ENCODE results near the gene MAGI2. TPM values are rescaled to one million over a fixed set of nuclear protein-coding genes. Genes with fewer than 3 reads are reported as not detected.

MAGI2 gene
- total RNA-seq, 2 donors from 2014 or later = 10.3 to 19.2 TPM

GRCh38 chr7:78769481-78770101 lies 683.9 kb downstream of the MAGI2 start:
- Mint-ChIP-seq H3K4me1 (peaks cover 26% of the 10 kb centered on the region), H3K4me3 (no peak overlapping the region), H3K9me3 (no peaks in the 10 kb centered on the region), H3K27me3 (ENCODE audit: insufficient read depth) (no peaks in the 10 kb centered on the region), H3K27ac (no peak overlapping the region), H3K36me3 (ENCODE audit: low read depth) (no peaks in the 10 kb centered on the region)
- Histone ChIP-seq H3K27me3 (ENCODE audit: control insufficient read depth, insufficient read depth, low read length, poor library complexity, severe bottlenecking) (no peaks in the 10 kb centered on the region), H3K9ac (ENCODE audit: extremely low read depth, low read length, poor library complexity, severe bottlenecking) (peak overlapping the region; percentile 50), H3K9me3 (ENCODE audit: control insufficient read depth, low read length) (no peaks in the 10 kb centered on the region), H3K4me3 (ENCODE audit: low read length) (peak overlapping the region; percentile 86), H3K36me3 (ENCODE audit: control insufficient read depth, insufficient read depth, low read length) (no peaks in the 10 kb centered on the region), H3K27ac (ENCODE audit: low read depth, low read length) (no peak overlapping the region), H3K4me1 (ENCODE audit: control insufficient read depth, insufficient read depth, low read length) (peaks cover 2% of the 10 kb centered on the region)
- 3 to 4% methylated on average over 8 to 12 of the region's 12 CpGs for WGBS, 2 experiments (ENCODE audit: insufficient coverage in 1 of 2, insufficient read length in 1 of 2)
- no peak for TF ChIP-seq CTCF (conservative IDR thresholded peaks at IDR 0.05)
- peak; percentile 52 for DNase-seq

GRCh38 chr7:78768859-78769258 lies 684.6 kb downstream of the MAGI2 start:
- no peaks in the 10 kb centered on the region for H3K27me3 Mint-ChIP-seq (ENCODE audit: insufficient read depth)
- peak overlapping the region; percentile 50 for H3K9ac ChIP-seq (ENCODE audit: extremely low read depth, low read length, poor library complexity, severe bottlenecking)
- no peak for TF ChIP-seq CTCF (conservative IDR thresholded peaks at IDR 0.05)
- no peaks in the 10 kb centered on the region for H3K36me3 ChIP-seq (ENCODE audit: control insufficient read depth, insufficient read depth, low read length)
- peak; percentile 54 for DNase-seq
- no peak overlapping the region for H3K27ac Mint-ChIP-seq
- H3K27me3 ChIP-seq (ENCODE audit: control insufficient read depth, insufficient read depth, low read length, poor library complexity, severe bottlenecking) = no peaks in the 10 kb centered on the region
- H3K9me3 ChIP-seq (ENCODE audit: control insufficient read depth, low read length) = no peaks in the 10 kb centered on the region
- H3K4me1 ChIP-seq (ENCODE audit: control insufficient read depth, insufficient read depth, low read length) = peaks cover 2% of the 10 kb centered on the region
- H3K4me3 Mint-ChIP-seq = no peak overlapping the region
- H3K9me3 Mint-ChIP-seq = no peaks in the 10 kb centered on the region
- H3K4me3 ChIP-seq (ENCODE audit: low read length) = peak overlapping the region; percentile 86
- peaks cover 26% of the 10 kb centered on the region for H3K4me1 Mint-ChIP-seq
- H3K27ac ChIP-seq (ENCODE audit: low read depth, low read length) = no peak overlapping the region
- WGBS, 2 experiments (ENCODE audit: insufficient coverage in 1 of 2, insufficient read length in 1 of 2) = 37 to 69% methylated on average over 3 to 6 of the region's 6 CpGs
- no peaks in the 10 kb centered on the region for H3K36me3 Mint-ChIP-seq (ENCODE audit: low read depth)

- no peaks in the 10 kb centered on the region for H3K36me3 ChIP-seq (ENCODE audit: control insufficient read depth, insufficient read depth, low read length)
- H3K27me3 Mint-ChIP-seq (ENCODE audit: insufficient read depth) = no peaks in the 10 kb centered on the region
- H3K27ac ChIP-seq (ENCODE audit: low read depth, low read length) = no peak overlapping the region
- no peak for DNase-seq
- no peak overlapping the region for H3K27ac Mint-ChIP-seq
- WGBS, 2 experiments (ENCODE audit: insufficient coverage in 1 of 2, insufficient read length in 1 of 2) = 92 to 94% methylated on average over 3 to 4 of the region's 4 CpGs
- no peaks in the 10 kb centered on the region for H3K27me3 ChIP-seq (ENCODE audit: control insufficient read depth, insufficient read depth, low read length, poor library complexity, severe bottlenecking)
- H3K4me1 Mint-ChIP-seq = peaks cover 8% of the 10 kb centered on the region
- TF ChIP-seq CTCF (conservative IDR thresholded peaks at IDR 0.05) = no peak
- H3K4me3 Mint-ChIP-seq = no peak overlapping the region
- no peak overlapping the region for H3K9ac ChIP-seq (ENCODE audit: extremely low read depth, low read length, poor library complexity, severe bottlenecking)
- no peaks in the 10 kb centered on the region for H3K9me3 Mint-ChIP-seq
- H3K4me1 ChIP-seq (ENCODE audit: control insufficient read depth, insufficient read depth, low read length) = no peaks in the 10 kb centered on the region
- no peaks in the 10 kb centered on the region for H3K36me3 Mint-ChIP-seq (ENCODE audit: low read depth)
- no peaks in the 10 kb centered on the region for H3K9me3 ChIP-seq (ENCODE audit: control insufficient read depth, low read length)
- no peak overlapping the region for H3K4me3 ChIP-seq (ENCODE audit: low read length)
Measured at GRCh38 chr7:78765943-78766729, 687.3 kb downstream of the MAGI2 start.
